CD4-positive, alpha-beta T cell treated with Interleukin-17A for 4 hours (primary cell): ENCODE results near the gene AOAH.
"Not testable (repeated sequence)": the region's sequence is repeated elsewhere in the genome, so short reads cannot be mapped to it uniquely, and the experiment has no call there.

Experiments used
- DNase-seq: peaks from one replicate; pipeline ENCODE4 v3.0.0-alpha.2; 2020; ENCODE audit warnings: mixed read lengths

Gene AOAH

GRCh38 chr7:36654436-36654835, 69.9 kb downstream of the AOAH start:
- no peak for DNase-seq

- no peak for DNase-seq
These were observed 70.5 kb downstream of the AOAH start for GRCh38 chr7:36653663-36654355.

DNA sequence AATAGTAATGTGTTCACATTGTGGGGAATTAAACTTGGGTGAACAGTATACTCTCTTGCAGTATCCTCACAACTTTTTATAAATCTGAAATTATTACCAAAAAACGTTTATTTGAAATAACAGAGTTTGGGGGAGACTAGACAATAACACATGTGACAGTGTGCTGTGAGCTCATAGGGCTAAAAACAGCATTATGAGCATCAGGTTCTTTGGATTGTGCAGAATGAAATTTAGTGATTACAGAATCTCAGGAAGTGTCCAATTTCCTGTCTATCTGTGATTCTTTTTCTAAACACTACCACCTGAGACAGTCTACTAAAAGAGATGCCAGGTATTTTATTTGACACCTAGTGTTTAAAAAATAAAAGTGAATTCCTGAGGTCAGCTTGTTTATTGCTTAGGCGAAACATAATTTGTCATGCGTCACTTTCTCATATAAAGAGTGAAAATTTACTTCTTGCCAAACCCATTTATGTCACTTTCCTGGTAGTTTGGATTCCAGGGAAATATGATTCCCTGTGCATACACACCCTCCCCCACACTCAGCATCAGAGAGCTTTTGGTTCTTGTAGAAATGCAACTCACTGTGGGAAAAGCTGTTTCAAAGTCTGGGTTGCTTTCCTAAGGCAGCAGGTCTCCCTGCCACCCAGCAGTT, 71.2 kb downstream of the AOAH start:
- no peak for DNase-seq

GRCh38 chr7:36652431-36652830, 71.9 kb downstream of the AOAH start:
- no peak for DNase-seq

- DNase-seq, result no peak
These were observed 72.9 kb downstream of the AOAH start for GRCh38 chr7:36651404-36651803.

GRCh38 chr7:36650766-36651312, 73.5 kb downstream of the AOAH start:
- no peak for DNase-seq

- DNase-seq, result no peak
These were observed 74.0 kb downstream of the AOAH start for GRCh38 chr7:36650320-36650719.

GRCh38 chr7:36649319-36649718, 75.0 kb downstream of the AOAH start:
- DNase-seq, result not testable (repeated sequence)

DNA sequence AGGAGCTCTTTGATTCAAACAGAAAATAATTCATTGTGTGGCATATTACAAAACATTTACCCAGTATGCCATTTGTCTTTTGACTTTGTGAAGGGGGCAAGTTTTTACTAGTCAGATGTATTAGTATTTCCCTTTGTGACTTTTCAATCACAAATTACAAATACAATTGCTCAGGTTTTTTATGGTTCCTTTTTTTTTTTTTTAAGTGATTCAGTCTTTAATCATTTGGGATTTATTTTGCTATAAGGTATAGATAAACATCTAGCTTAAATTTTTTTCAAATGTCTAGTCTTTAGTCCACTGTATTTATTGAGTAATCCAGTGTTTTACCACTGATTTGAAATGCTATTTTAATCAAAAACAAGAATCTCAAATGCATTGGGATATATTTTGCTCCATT, 75.9 kb downstream of the AOAH start:
- DNase-seq, result no peak

- no peak for DNase-seq
These were observed 79.5 kb downstream of the AOAH start for GRCh38 chr7:36644625-36645422.

DNA sequence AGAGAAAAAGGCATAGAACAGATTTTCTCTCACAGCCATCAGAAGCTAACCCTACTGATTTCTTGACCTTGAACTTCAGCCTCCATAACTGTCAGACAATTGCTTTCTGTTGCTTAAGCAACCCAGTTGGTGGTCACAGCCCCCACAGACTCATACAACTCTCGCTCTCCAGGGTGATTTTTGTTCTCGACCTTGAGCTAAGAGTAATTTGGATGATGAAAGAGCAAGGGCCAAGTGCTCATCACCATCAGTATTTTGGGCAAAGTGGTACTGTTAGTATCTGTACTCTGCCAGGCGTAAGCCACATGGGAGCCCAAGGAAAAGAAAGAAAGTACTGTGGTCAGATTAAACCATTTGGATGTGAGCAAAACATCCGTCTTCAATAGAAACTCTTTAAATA, 81.9 kb downstream of the AOAH start:
- no peak for DNase-seq

GRCh38 chr7:36642010-36642409, 82.3 kb downstream of the AOAH start:
- no peak for DNase-seq

GRCh38 chr7:36640682-36641081, 83.6 kb downstream of the AOAH start:
- DNase-seq, result no peak

- peak; percentile 74 for DNase-seq
These were observed 84.5 kb downstream of the AOAH start for GRCh38 chr7:36639826-36640225.

DNA sequence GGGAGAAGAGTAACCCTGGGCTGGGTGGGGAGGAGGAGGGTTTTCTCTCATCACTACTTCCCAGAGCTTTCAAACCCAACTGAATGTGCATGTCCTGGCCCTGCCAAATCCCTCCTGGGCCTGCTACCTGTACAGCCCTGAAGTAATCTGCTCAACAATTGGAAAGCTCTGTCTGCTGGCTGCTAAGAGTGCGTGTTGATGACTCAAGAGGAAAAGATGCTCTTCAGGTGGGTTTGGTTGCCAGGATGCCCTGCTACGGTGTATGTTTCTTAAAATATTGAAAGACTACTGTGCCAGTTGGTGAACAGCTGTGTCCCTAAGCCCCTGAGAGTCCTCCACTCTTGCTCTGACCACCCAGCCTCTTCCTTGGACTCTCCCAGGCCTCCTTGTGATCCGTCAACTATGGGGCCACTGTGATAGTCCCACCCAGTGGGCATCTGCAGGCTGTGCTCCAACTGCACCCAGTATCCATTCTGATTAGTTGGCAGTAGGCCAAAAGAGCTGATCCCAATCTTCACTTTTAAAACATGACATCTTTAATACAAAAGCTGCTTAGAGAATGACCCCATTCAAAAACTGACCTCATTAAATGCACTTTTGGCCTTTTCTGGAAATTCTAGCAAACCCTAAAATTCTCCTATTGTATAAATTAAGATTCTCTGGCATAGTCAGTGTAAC, 85.6 kb downstream of the AOAH start:
- DNase-seq, result peak; percentile 38

- no peak for DNase-seq
These were observed 86.2 kb downstream of the AOAH start for GRCh38 chr7:36638140-36638539.

GRCh38 chr7:36637417-36637816, 86.9 kb downstream of the AOAH start:
- DNase-seq, result peak; percentile 13

- DNase-seq, result no peak
These were observed 88.2 kb downstream of the AOAH start for GRCh38 chr7:36636126-36636525.

DNA sequence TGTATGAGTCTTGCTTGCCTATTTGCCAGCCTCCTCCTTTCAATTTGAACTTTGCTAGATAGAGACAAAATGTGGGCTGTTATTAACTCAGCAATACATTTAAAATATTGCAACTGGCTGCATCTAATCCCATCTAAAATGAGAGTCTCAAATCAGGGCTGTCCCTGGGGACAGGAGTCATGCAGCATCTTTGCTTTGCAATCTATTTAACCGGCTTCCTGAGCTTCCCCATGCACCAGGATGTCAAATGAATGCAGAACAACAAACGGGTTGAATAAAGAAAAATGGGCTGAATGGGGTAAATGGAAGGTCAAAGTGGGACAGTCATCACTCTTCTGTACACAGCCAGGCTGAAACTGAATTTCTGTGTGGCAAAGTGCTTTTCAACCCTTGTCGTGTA, 89.2 kb downstream of the AOAH start:
- DNase-seq, result no peak

DNA sequence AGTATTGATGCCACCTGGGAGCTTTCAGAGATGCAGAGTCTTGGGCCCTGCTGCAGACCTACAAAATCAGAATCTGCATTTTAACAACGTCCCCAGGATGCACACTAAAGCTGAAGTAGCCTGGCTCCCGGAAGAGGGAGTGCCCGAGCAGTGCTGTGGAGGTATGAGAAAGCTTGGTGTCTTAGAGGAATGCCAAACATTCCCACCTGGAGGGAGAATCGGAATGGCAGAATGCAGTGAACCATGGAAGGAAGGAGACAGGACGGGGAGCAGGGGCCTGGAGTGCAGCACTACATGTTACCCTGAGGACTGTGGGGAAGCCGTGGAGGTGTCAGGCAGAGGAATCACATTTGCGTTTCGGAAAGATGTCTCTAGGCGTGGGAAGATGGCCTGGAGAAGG, 90.9 kb downstream of the AOAH start:
- no peak for DNase-seq

- no peak for DNase-seq
These were observed 94.1 kb downstream of the AOAH start for GRCh38 chr7:36630112-36630650.

- DNase-seq, result no peak
These were observed 94.9 kb downstream of the AOAH start for GRCh38 chr7:36629351-36629750.

DNA sequence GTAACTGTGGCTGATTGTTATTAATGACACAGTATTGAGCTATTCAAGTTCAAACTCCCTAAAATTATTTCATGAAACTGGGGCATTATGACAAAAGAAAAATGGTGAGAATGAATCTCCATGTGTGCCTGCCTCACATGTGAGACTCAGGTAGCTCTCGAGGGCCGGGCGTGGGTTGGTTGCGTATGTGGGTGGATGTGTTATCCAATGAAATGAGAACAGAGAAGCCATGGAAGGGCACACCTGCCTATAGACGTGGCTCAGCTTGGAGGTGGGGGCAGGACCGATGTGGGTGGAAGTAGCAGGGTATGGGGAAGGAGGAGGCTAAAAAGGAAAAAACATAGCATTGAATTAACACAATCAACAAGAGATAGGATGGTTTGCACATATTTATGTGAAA, 96.5 kb downstream of the AOAH start:
- no peak for DNase-seq
